Tongue (tissue), 2 donors: ENCODE measurements around the gene FRMD4A. TPM values are rescaled to one million over a fixed set of nuclear protein-coding genes. Genes with fewer than 3 reads are reported as not detected.
A peak's percentile ranks its signal among the peaks of the same experiment; 100 is the strongest.
"Not testable (repeated sequence)": the region's sequence is repeated elsewhere in the genome, so short reads cannot be mapped to it uniquely, and the experiment has no call there.

Experiments
- DNase-seq: peaks from one replicate; pipeline ENCODE4 v3.0.0-alpha.2; 2015
- total RNA-seq: library from RNA; depleted of rRNA; stranded (reverse); fragments of >200 nt; gene quantifications from one replicate; pipeline ENCODE4 v1.2.3, GENCODE V29; 2014

FRMD4A gene
- total RNA-seq, 1 donor from 2014 or later, result 29.5 TPM

GRCh38 chr10:13848520-13849445 is 481.9 kb downstream of the FRMD4A start:
- no peak for DNase-seq

- no peak for DNase-seq
Measured at GRCh38 chr10:13847201-13847631, 483.5 kb downstream of the FRMD4A start.

- DNase-seq, result no peak
Measured at GRCh38 chr10:13845897-13846296, 484.8 kb downstream of the FRMD4A start.

GRCh38 chr10:13844651-13845050 is 486.1 kb downstream of the FRMD4A start:
- DNase-seq, result no peak

GRCh38 chr10:13842117-13842516 is 488.6 kb downstream of the FRMD4A start:
- no peak for DNase-seq

GRCh38 chr10:13840036-13840435 is 490.7 kb downstream of the FRMD4A start:
- no peak for DNase-seq

GRCh38 chr10:13839430-13839990 is 491.2 kb downstream of the FRMD4A start:
- peak; percentile 32 for DNase-seq

GRCh38 chr10:13839030-13839429 is 491.7 kb downstream of the FRMD4A start:
- no peak for DNase-seq

GRCh38 chr10:13837966-13838365 is 492.8 kb downstream of the FRMD4A start:
- no peak for DNase-seq

- DNase-seq, result peak; percentile 58
Measured at GRCh38 chr10:13834581-13835286, 496.0 kb downstream of the FRMD4A start.

- DNase-seq, result peak; percentile 33
Measured at GRCh38 chr10:13831711-13832141, 499.0 kb downstream of the FRMD4A start.

GRCh38 chr10:13830385-13830784 is 500.3 kb downstream of the FRMD4A start:
- DNase-seq, result no peak

GRCh38 chr10:13829790-13830189 is 500.9 kb downstream of the FRMD4A start:
- DNase-seq, result no peak

GRCh38 chr10:13828284-13828683 is 502.4 kb downstream of the FRMD4A start:
- DNase-seq, result not testable (repeated sequence)

GRCh38 chr10:13827076-13827797 is 503.5 kb downstream of the FRMD4A start:
- DNase-seq, result no peak

GRCh38 chr10:13823709-13824405 is 506.9 kb downstream of the FRMD4A start:
- peak; percentile 45 for DNase-seq

- DNase-seq, result no peak
Measured at GRCh38 chr10:13823096-13823708, 507.5 kb downstream of the FRMD4A start.

- no peak for DNase-seq
Measured at GRCh38 chr10:13822490-13822889, 508.2 kb downstream of the FRMD4A start.

- no peak for DNase-seq
Measured at GRCh38 chr10:13820964-13821337, 509.8 kb downstream of the FRMD4A start.

GRCh38 chr10:13820119-13820963 is 510.4 kb downstream of the FRMD4A start:
- no peak for DNase-seq
